ENCODE data around the gene MTAP. TPM values are rescaled to one million over a fixed set of nuclear protein-coding genes. Genes with fewer than 3 reads are reported as not detected.

The MTAP gene
- total RNA-seq, 1 experiment from 2014 or later = 102 TPM

DNA sequence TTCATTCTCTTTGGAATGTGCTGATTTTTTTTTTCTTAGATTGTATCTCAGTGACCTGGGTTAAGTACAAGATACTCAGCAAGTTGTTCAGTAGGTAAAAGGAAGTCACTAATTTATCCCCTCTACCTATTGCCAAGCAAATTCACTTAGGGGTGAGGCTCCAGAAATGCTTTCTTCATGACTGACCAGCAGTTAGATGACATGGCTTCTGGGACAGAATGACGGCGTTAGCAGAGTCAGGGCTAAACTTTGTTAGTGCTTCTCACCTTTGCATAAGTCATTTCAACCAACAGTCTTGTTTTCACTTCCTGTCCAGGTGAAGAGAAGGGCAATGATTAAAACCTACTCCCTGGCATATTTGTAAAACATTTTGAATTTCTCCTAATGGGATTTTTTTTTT lies 20.2 kb upstream of the MTAP start:
- H2AK5ac ChIP-seq (ENCODE audit: insufficient read length, low read length) = no peak overlapping the region
- H4K8ac ChIP-seq (replicated peaks; ENCODE audit: insufficient read length, low read depth, low read length) = no peak overlapping the region
- no peak overlapping the region for H3K27ac Mint-ChIP-seq
- H3K23me2 ChIP-seq (ENCODE audit: insufficient read length, low read depth, low read length, poor library complexity, severe bottlenecking) = no peaks in the 10 kb centered on the region
- no peak overlapping the region for H2BK120ac ChIP-seq (ENCODE audit: low read depth, low read length, poor library complexity, severe bottlenecking)
- no peak overlapping the region for H3K27ac ChIP-seq (ENCODE audit: insufficient read length, low read depth, low read length)
- no peak for TF ChIP-seq CTCF (conservative IDR thresholded peaks at IDR 0.05)
- no peak overlapping the region for H3K56ac ChIP-seq (ENCODE audit: insufficient read length, low read depth, low read length)
- no peak overlapping the region for H2BK5ac ChIP-seq (ENCODE audit: insufficient read length, low read length)
- H3K4ac ChIP-seq (ENCODE audit: low read depth, low read length) = no peak overlapping the region
- no peaks in the 10 kb centered on the region for H3K79me2 ChIP-seq (ENCODE audit: insufficient read depth, low read length)
- H4K5ac ChIP-seq (ENCODE audit: insufficient read length, low read depth, low read length) = no peak overlapping the region
- H3K18ac ChIP-seq (ENCODE audit: insufficient read length, low read depth, low read length) = no peak overlapping the region
- H3K27me3 Mint-ChIP-seq (ENCODE audit: low read depth) = peaks cover 62% of the 10 kb centered on the region
- no peak overlapping the region for H3K14ac ChIP-seq (ENCODE audit: insufficient read depth, low read length)
- H3K9ac ChIP-seq (ENCODE audit: extremely low read depth, insufficient read length, low read length) = no peak overlapping the region
- WGBS (ENCODE audit: extremely low coverage, insufficient read length, low lambda C conversion rate) = no CpG with 5 or more reads among the region's 2 CpGs
- no peak overlapping the region for H3K23ac ChIP-seq (ENCODE audit: insufficient read length, low read depth, low read length)
- no peak overlapping the region for H2BK20ac ChIP-seq (ENCODE audit: low read depth, low read length, poor library complexity, severe bottlenecking)
- H3K4me3 Mint-ChIP-seq = no peak overlapping the region
- no peak overlapping the region for H4K91ac ChIP-seq (ENCODE audit: insufficient read length, low read depth, low read length)
- no peaks in the 10 kb centered on the region for H3K79me1 ChIP-seq (ENCODE audit: insufficient read depth, low read depth, low read length, poor library complexity, severe bottlenecking)
- H4K20me1 ChIP-seq (ENCODE audit: control insufficient read depth, insufficient read depth, insufficient read length) = no peaks in the 10 kb centered on the region
- H2AFZ ChIP-seq (ENCODE audit: low read length) = no peak overlapping the region
- H3K4me1 ChIP-seq (ENCODE audit: insufficient read depth, low read length) = no peaks in the 10 kb centered on the region; the same call in 1 of the 2 replicates
- H3T11ph ChIP-seq (ENCODE audit: low read length) = no peak overlapping the region
- DNase-seq = no peak
- H3K36me3 Mint-ChIP-seq (ENCODE audit: insufficient read depth in 1 of 3, low read depth in 3 of 3) = no peaks in the 10 kb centered on the region
- H2BK12ac ChIP-seq (ENCODE audit: insufficient read length, low read depth, low read length) = no peak overlapping the region
- H3K4me1 Mint-ChIP-seq = no peaks in the 10 kb centered on the region
- H3K9me3 ChIP-seq (ENCODE audit: control insufficient read depth, low read depth, low read length) = no peaks in the 10 kb centered on the region
- H3K9me3 Mint-ChIP-seq = no peaks in the 10 kb centered on the region
- no peaks in the 10 kb centered on the region for H3K27me3 ChIP-seq (ENCODE audit: insufficient read depth, low read length)
- no peak overlapping the region for H3K4me2 ChIP-seq (ENCODE audit: insufficient read depth, insufficient read length, low read length)
- H2BK15ac ChIP-seq (ENCODE audit: low read depth, low read length) = no peak overlapping the region

All from H9 (cell line).